Stomach (tissue), 4 donors: Measurements from ENCODE around the gene CASR.

Experiments used
- EP300 ChIP-seq: sonication (generic); formaldehyde crosslinking; IDR thresholded peaks from one replicate; pipeline ENCODE4 v1.6.1; 2017; ENCODE audit warnings: antibody characterized with exemption
- POLR2A ChIP-seq, 4 donors: fragments of 450-650 bp; IDR thresholded peaks; one replicate each; pipeline ENCODE4 v1.6.1; 2016; ENCODE audit warnings: antibody characterized with exemption in 4 of 4, control low read depth in 2 of 4, mild to moderate bottlenecking in 1 of 4, moderate library complexity in 1 of 4
- POLR2AphosphoS5 ChIP-seq, 3 donors: sonication (generic); formaldehyde crosslinking; IDR thresholded peaks; one replicate each; pipeline ENCODE4 v1.6.1; 2016; ENCODE audit warnings: antibody characterized with exemption in 3 of 3
- TF ChIP-seq, protein P1 (sequence below), 7 experiments: fragments of 450-650 bp in 4 of 7; fragments of 200-600 bp in 3 of 7; sonication (generic) in 3 of 7; IDR thresholded peaks; one replicate each; pipeline ENCODE4 v1.5.1; 2016 to 2019; ENCODE audit warnings: antibody characterized with exemption in 7 of 7, control low read depth in 2 of 7, mild to moderate bottlenecking in 1 of 7

DNA sequence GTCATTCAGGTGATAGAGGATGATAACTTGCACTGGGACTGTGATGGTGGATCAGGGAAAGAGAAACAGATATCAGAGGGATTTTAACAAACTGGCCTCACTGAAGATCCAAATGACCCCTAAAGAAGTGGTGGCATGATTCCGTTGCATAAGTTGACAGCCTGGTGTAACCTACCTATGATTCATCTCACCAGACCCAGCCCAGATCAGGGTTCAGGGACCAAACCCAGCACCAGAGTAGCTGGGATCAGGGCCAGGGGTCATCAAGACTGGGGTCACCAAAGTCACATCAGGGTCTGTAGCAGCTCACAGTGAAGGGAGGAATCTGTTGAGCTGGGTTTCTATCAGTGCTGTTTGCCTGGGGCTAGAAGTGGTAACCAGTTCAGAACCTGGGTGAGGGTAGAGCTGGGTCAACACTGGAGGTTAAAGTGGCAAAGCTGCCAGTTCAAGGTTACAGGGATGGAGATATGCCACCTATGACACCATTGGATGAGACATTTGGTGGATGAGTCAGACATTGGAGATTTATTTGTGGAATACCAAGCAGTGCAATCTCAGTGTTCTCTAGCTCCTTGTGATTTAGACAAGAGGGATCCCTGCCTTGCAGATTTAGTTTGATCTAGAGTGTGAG is 35.9 kb downstream of the CASR start:
- TF ChIP-seq POLR2A (IDR thresholded peaks at IDR 0.05) = no peak
- TF ChIP-seq, protein P1, sequence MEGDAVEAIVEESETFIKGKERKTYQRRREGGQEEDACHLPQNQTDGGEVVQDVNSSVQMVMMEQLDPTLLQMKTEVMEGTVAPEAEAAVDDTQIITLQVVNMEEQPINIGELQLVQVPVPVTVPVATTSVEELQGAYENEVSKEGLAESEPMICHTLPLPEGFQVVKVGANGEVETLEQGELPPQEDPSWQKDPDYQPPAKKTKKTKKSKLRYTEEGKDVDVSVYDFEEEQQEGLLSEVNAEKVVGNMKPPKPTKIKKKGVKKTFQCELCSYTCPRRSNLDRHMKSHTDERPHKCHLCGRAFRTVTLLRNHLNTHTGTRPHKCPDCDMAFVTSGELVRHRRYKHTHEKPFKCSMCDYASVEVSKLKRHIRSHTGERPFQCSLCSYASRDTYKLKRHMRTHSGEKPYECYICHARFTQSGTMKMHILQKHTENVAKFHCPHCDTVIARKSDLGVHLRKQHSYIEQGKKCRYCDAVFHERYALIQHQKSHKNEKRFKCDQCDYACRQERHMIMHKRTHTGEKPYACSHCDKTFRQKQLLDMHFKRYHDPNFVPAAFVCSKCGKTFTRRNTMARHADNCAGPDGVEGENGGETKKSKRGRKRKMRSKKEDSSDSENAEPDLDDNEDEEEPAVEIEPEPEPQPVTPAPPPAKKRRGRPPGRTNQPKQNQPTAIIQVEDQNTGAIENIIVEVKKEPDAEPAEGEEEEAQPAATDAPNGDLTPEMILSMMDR (IDR thresholded peaks at IDR 0.05) = no peak
- TF ChIP-seq POLR2AphosphoS5 (IDR thresholded peaks at IDR 0.05) = no peak
- TF ChIP-seq EP300 = no peak
